Caco-2 (cell line): Measurements from ENCODE around the gene MYO7B. TPM values are rescaled to one million over a fixed set of nuclear protein-coding genes. Genes with fewer than 3 reads are reported as not detected.

Source experiments
- BruUV-seq: library from RNA; stranded (reverse); fragments of 400-500 nt; replicated peaks from 2 replicates; lab custom pipeline; 2021; lab: Mats Ljungman, UMichigan
- CTCF ChIA-PET: fragments of 300-600 bp; sonication (Branson Sonifier 250); formaldehyde crosslinking; loops from one replicate; lab custom pipeline; 2022; ENCODE audit warnings: antibody characterized with exemption; lab: Charles Lee
- POLR2A ChIA-PET: fragments of 300-600 bp; sonication (Branson Sonifier 250); formaldehyde crosslinking; loops from one replicate; lab custom pipeline; 2022; ENCODE audit warnings: antibody characterized with exemption; lab: Charles Lee
- DNase-seq, 2 experiments: peaks; one replicate each; pipeline versions ENCODE4 v3.0.0 to v3.0.0-alpha.2; 2020 to 2022
- H3K27me3 ChIP-seq: replicated peaks from 2 replicates; pipeline ENCODE4 v1.6.0; 2011; ENCODE audit warnings: low read length; ENCODE audit not compliant: control insufficient read depth, insufficient read depth
- H3K36me3 ChIP-seq: 2 replicates; pipeline ENCODE4 v1.5.1; 2011; ENCODE audit warnings: low read length; ENCODE audit not compliant: control insufficient read depth, insufficient read depth
- H3K4me1 ChIP-seq: fragments of 250-450 bp; sonication (Bioruptor Pico); 2 replicates; pipeline ENCODE4 v1.5.1; 2020; ENCODE audit warnings: mild to moderate bottlenecking
- H3K4me3 ChIP-seq: 2 replicates; pipeline ENCODE4 v1.5.1; 2011; ENCODE audit warnings: low read depth, mild to moderate bottlenecking, control low read depth, low read length
- H3K9me3 ChIP-seq: fragments of 250-450 bp; sonication (Bioruptor Pico); 2 replicates; pipeline ENCODE4 v1.5.1; 2020; ENCODE audit warnings: mild to moderate bottlenecking, moderate library complexity
- H3K27ac Mint-ChIP-seq: one replicate; pipeline ENCODE4 v1.8.0; 2022; ENCODE audit warnings: mixed read lengths; ENCODE audit not compliant: unreplicated experiment
- H3K27me3 Mint-ChIP-seq: one replicate; pipeline ENCODE4 v1.8.0; 2022; ENCODE audit warnings: mixed read lengths; ENCODE audit not compliant: insufficient read depth, unreplicated experiment
- H3K36me3 Mint-ChIP-seq: one replicate; pipeline ENCODE4 v1.8.0; 2022; ENCODE audit warnings: mild to moderate bottlenecking, mixed read lengths; ENCODE audit not compliant: insufficient read depth, unreplicated experiment
- H3K4me1 Mint-ChIP-seq: one replicate; pipeline ENCODE4 v1.8.0; 2022; ENCODE audit warnings: low read depth, mixed read lengths; ENCODE audit not compliant: unreplicated experiment
- H3K4me3 Mint-ChIP-seq: one replicate; pipeline ENCODE4 v1.8.0; 2022; ENCODE audit warnings: mild to moderate bottlenecking, moderate library complexity, mixed read lengths; ENCODE audit not compliant: unreplicated experiment
- H3K9me3 Mint-ChIP-seq: one replicate; pipeline ENCODE4 v1.8.0; 2022; ENCODE audit warnings: mixed read lengths; ENCODE audit not compliant: unreplicated experiment
- intact Hi-C: fragments of 100-400 bp; cut with micrococcal nuclease; formaldehyde crosslinking; loops from one replicate; pipeline ENCODE4 v1.10.0; 2022; ENCODE audit not compliant: unreplicated experiment
- total RNA-seq: library from RNA; stranded (reverse); gene quantifications from 2 replicates; pipeline ENCODE4 v1.2.3, GENCODE V29; 2022
- TF ChIP-seq, protein P1 (sequence below), 2 experiments: fragments of 200-600 bp in 1 of 2; IDR thresholded peaks; 1 replicate in 1 of 2; 2 replicates in 1 of 2; pipeline versions ENCODE4 v1.5.1 to v1.8.0; 2011 to 2022; ENCODE audit warnings: antibody characterized with exemption in 1 of 2, control low read depth in 1 of 2, inconsistent platforms in 1 of 2, low read depth in 1 of 2, low read length in 1 of 2, mild to moderate bottlenecking in 1 of 2, moderate library complexity in 1 of 2; ENCODE audit not compliant: insufficient read depth in 1 of 2, severe bottlenecking in 1 of 2, unreplicated experiment in 1 of 2

MYO7B gene
- total RNA-seq, 1 experiment from 2014 or later, result 0.27 TPM

DNA sequence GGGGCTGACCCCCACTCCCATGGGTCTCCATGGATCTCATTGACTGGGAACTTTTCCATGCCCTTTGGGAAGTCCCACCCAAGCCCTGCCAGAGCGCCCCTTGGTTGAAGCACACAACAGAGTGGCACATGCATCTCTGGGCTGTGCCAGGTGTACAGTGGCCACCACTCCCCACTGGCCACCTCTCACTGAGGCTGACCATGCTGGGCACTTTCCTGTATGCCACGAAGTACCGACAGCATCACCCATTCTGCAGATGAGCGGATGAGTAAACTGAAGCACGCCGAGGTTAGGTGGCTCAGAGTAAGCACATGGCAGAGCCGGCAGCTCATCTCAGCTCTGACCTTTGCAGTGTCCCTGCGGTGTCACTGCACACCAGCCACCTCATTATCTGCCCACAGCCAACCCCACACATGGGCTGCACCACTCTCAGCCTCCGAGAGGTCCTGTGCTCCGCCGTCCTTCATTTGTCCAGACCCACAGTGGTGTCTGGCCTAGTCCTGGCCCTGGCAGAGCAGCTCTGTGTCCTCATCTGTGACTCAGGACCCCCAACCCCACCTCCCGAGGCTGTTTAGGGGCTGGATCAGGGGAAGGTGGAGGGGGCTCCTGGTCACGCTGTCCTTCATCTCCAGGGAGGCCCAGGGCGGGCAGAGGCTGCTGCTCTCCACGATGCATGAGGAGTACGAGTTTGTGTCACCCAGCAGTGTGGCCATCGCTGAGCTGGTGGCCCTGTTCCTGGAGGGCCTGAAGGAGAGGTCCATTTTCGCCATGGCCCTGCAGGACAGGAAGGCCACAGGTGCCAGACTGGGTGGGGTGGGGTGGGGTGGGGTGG is 92.5 kb downstream of the MYO7B start:
- Histone ChIP-seq H3K4me3 (no peak overlapping the region), H3K9me3 (no peaks in the 10 kb centered on the region), H3K4me1 (no peaks in the 10 kb centered on the region), H3K27me3 (no peaks in the 10 kb centered on the region), H3K36me3 (no peaks in the 10 kb centered on the region)
- H3K36me3 Mint-ChIP-seq, result no peaks in the 10 kb centered on the region
- intact Hi-C loops, result no loop called here
- peaks cover 2% of the 10 kb centered on the region for H3K27me3 Mint-ChIP-seq
- POLR2A ChIA-PET, result interaction anchor here (0.6 kb wide), 1 partner anchor 102 kb away, joined by 3 read pairs; the partner anchor contains the start of gene IWS1
- no peaks in the 10 kb centered on the region for H3K9me3 Mint-ChIP-seq
- TF ChIP-seq, protein P1, sequence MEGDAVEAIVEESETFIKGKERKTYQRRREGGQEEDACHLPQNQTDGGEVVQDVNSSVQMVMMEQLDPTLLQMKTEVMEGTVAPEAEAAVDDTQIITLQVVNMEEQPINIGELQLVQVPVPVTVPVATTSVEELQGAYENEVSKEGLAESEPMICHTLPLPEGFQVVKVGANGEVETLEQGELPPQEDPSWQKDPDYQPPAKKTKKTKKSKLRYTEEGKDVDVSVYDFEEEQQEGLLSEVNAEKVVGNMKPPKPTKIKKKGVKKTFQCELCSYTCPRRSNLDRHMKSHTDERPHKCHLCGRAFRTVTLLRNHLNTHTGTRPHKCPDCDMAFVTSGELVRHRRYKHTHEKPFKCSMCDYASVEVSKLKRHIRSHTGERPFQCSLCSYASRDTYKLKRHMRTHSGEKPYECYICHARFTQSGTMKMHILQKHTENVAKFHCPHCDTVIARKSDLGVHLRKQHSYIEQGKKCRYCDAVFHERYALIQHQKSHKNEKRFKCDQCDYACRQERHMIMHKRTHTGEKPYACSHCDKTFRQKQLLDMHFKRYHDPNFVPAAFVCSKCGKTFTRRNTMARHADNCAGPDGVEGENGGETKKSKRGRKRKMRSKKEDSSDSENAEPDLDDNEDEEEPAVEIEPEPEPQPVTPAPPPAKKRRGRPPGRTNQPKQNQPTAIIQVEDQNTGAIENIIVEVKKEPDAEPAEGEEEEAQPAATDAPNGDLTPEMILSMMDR (IDR thresholded peaks at IDR 0.05; ENCODE audit: insufficient read depth in 1 of 2, low read depth in 1 of 2, low read length in 1 of 2, severe bottlenecking in 1 of 2, unreplicated experiment in 1 of 2), result no peak
- BruUV-seq, result no TSS peak
- H3K4me3 Mint-ChIP-seq, result no peak overlapping the region
- H3K4me1 Mint-ChIP-seq, result no peaks in the 10 kb centered on the region
- CTCF ChIA-PET, result no interaction called here
- H3K27ac Mint-ChIP-seq, result no peak overlapping the region
- DNase-seq, result no peak

DNA sequence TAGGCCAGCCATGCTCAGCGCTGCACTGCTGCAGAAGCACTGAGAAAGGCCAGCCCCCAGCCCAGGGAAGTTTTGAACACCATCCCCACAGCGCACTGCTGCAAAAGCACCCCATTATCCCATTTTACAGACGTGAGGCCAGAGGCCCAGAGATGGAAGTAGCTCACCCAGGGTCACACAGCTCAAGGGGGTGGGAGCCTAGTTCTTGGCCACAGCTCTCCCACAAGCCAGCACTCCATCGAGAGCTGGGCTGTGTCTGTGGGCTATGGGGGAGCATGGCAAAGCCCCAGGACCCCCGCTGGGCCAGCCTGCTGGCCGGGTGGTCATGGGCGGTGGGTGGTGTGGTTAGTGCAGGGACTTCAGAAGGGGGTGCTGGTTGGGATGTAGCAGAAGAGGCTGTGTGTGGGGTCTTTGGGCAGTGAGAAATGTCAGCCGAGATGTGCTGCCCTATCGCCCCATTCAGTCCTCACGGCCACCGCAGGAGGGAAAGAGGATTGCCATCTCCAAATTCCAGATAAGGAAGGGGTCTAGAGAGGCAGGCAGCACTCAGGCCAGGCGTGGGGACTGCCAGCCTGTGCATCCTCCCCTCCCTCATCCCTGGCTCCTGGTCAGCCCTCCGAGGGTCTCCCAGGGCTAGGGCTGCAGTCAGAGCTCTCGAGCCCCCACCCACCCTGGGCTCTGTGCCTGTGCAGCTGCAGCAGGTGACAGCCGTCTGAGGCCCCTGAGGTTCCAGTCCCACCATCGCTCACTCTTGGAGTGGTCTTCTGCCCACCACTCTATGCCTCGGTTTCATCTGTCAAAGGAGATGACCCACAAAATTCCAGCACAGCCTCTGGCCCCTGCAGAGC is 93.5 kb downstream of the MYO7B start:
- DNase-seq, result no peak
- H3K4me1 Mint-ChIP-seq, result no peaks in the 10 kb centered on the region
- H3K36me3 ChIP-seq, result no peaks in the 10 kb centered on the region
- ChIA-PET POLR2A (no interaction called here), CTCF (no interaction called here)
- BruUV-seq, result no TSS peak
- no peaks in the 10 kb centered on the region for H3K27me3 ChIP-seq
- no peaks in the 10 kb centered on the region for H3K9me3 Mint-ChIP-seq
- H3K27me3 Mint-ChIP-seq, result peaks cover 2% of the 10 kb centered on the region
- H3K4me3 ChIP-seq, result no peak overlapping the region
- no peaks in the 10 kb centered on the region for H3K36me3 Mint-ChIP-seq
- H3K4me1 ChIP-seq, result no peaks in the 10 kb centered on the region
- TF ChIP-seq, protein P1 (IDR thresholded peaks at IDR 0.05; ENCODE audit: insufficient read depth in 1 of 2, low read depth in 1 of 2, low read length in 1 of 2, severe bottlenecking in 1 of 2, unreplicated experiment in 1 of 2), result no peak
- no peak overlapping the region for H3K4me3 Mint-ChIP-seq
- H3K9me3 ChIP-seq, result no peaks in the 10 kb centered on the region
- no peak overlapping the region for H3K27ac Mint-ChIP-seq
- intact Hi-C loops, result no loop called here

DNA sequence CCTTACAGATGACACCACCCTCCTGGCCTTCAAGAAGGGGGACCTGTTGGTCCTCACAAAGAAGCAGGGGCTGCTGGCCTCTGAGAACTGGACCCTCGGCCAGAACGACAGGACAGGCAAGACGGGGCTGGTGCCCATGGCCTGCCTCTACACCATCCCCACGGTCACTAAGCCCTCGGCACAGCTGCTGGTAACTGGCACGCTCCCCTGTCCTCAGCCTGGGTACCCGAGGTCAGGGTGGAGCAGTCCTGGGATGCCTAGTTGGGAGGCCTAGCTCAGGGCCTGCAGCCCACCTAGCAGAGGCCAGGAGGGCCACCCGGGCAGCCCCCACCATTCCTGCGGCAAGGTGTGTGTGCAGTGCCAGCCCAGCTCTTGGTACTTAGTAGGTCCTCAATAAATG is 94.2 kb downstream of the MYO7B start:
- Mint-ChIP-seq H3K27me3 (peaks cover 2% of the 10 kb centered on the region), H3K36me3 (no peaks in the 10 kb centered on the region), H3K9me3 (no peaks in the 10 kb centered on the region), H3K27ac (no peak overlapping the region), H3K4me1 (no peaks in the 10 kb centered on the region), H3K4me3 (no peak overlapping the region)
- Histone ChIP-seq H3K9me3 (no peaks in the 10 kb centered on the region), H3K27me3 (no peaks in the 10 kb centered on the region), H3K4me3 (no peak overlapping the region), H3K36me3 (no peaks in the 10 kb centered on the region), H3K4me1 (no peaks in the 10 kb centered on the region)
- TF ChIP-seq, protein P1 (IDR thresholded peaks at IDR 0.05; ENCODE audit: insufficient read depth in 1 of 2, low read depth in 1 of 2, low read length in 1 of 2, severe bottlenecking in 1 of 2, unreplicated experiment in 1 of 2), result no peak
- intact Hi-C loops, result no loop called here
- POLR2A ChIA-PET, result no interaction called here
- DNase-seq, result no peak
- CTCF ChIA-PET, result no interaction called here
- BruUV-seq, result no TSS peak
